HepG2 (cell line): ENCODE results near the gene TMEM132E. TPM values are rescaled to one million over a fixed set of nuclear protein-coding genes. Genes with fewer than 3 reads are reported as not detected.

Experiments
- ARID5B ChIP-seq: IDR thresholded peaks from 2 replicates; pipeline ENCODE4 v1.4.0; 2020; ENCODE audit warnings: mild to moderate bottlenecking, missing genetic modification reagents
- ELF3 ChIP-seq: IDR thresholded peaks from 2 replicates; pipeline ENCODE4 v1.6.1; 2016; ENCODE audit warnings: missing genetic modification reagents, missing compliant biosample characterization
- FOXK1 ChIP-seq: sonication (generic); formaldehyde crosslinking; IDR thresholded peaks from 2 replicates; pipeline ENCODE4 v1.4.0; 2020; ENCODE audit warnings: low read depth, missing genetic modification reagents, borderline replicate concordance
- FOXP1 ChIP-seq, 2 experiments: fragments of 450-650 bp in 1 of 2; IDR thresholded peaks; 2 replicates each; pipeline ENCODE4 v1.6.1; 2017 to 2018; ENCODE audit warnings: antibody characterized with exemption in 1 of 2
- HDAC2 ChIP-seq: sonication (generic); formaldehyde crosslinking; IDR thresholded peaks from 2 replicates; pipeline ENCODE4 v1.4.0; 2020; ENCODE audit warnings: missing genetic modification reagents
- JUNB ChIP-seq: sonication (generic); formaldehyde crosslinking; IDR thresholded peaks from 2 replicates; pipeline ENCODE4 v1.8.0; 2022; ENCODE audit warnings: missing genetic modification reagents, mild to moderate bottlenecking, borderline replicate concordance
- JUND ChIP-seq: sonication (generic); formaldehyde crosslinking; IDR thresholded peaks from 2 replicates; pipeline ENCODE4 v1.8.0; 2022; ENCODE audit warnings: mild to moderate bottlenecking, missing genetic modification reagents
- PITX1 ChIP-seq: sonication (generic); formaldehyde crosslinking; IDR thresholded peaks from 2 replicates; pipeline ENCODE4 v1.5.1; 2020; ENCODE audit warnings: mild to moderate bottlenecking, missing genetic modification reagents
- REL ChIP-seq: sonication (generic); formaldehyde crosslinking; conservative IDR thresholded peaks from 2 replicates; pipeline ENCODE4 v1.8.0; 2022; ENCODE audit warnings: mild to moderate bottlenecking, missing genetic modification reagents, moderate library complexity
- SALL2 ChIP-seq: sonication (generic); formaldehyde crosslinking; IDR thresholded peaks from 2 replicates; pipeline ENCODE4 v1.8.1; 2023; ENCODE audit warnings: mild to moderate bottlenecking, missing genetic modification reagents, inconsistent platforms
- SMYD3 ChIP-seq: sonication (generic); formaldehyde crosslinking; IDR thresholded peaks from 2 replicates; pipeline ENCODE4 v1.8.1; 2023; ENCODE audit warnings: mild to moderate bottlenecking, missing genetic modification reagents
- SOX5 ChIP-seq: IDR thresholded peaks from 2 replicates; pipeline ENCODE4 v1.6.1; 2016; ENCODE audit warnings: borderline replicate concordance
- TBX2 ChIP-seq: sonication (generic); formaldehyde crosslinking; IDR thresholded peaks from 2 replicates; pipeline ENCODE4 v1.5.0; 2020; ENCODE audit warnings: missing genetic modification reagents, mild to moderate bottlenecking, borderline replicate concordance
- TCF7 ChIP-seq: sonication (generic); IDR thresholded peaks from 2 replicates; pipeline ENCODE4 v1.6.1; 2016; ENCODE audit warnings: antibody characterized with exemption, low read depth
- TFAP4 ChIP-seq: sonication (generic); IDR thresholded peaks from 2 replicates; pipeline ENCODE4 v1.6.1; 2016; ENCODE audit warnings: low read depth, borderline replicate concordance
- ZBTB10 ChIP-seq: sonication (generic); formaldehyde crosslinking; IDR thresholded peaks from 2 replicates; pipeline ENCODE4 v1.4.0; 2020; ENCODE audit warnings: missing genetic modification reagents, borderline replicate concordance
- ZNF562 ChIP-seq: sonication (generic); formaldehyde crosslinking; IDR thresholded peaks from 2 replicates; pipeline ENCODE4 v1.8.0; 2022; ENCODE audit warnings: missing genetic modification reagents, borderline replicate concordance
- ZNF572 ChIP-seq: sonication (generic); formaldehyde crosslinking; IDR thresholded peaks from 2 replicates; pipeline ENCODE4 v1.5.1; 2020; ENCODE audit warnings: mild to moderate bottlenecking, missing genetic modification reagents
- ZNF704 ChIP-seq: sonication (generic); formaldehyde crosslinking; IDR thresholded peaks from 2 replicates; pipeline ENCODE4 v1.8.1; 2023; ENCODE audit warnings: mild to moderate bottlenecking, inconsistent platforms, moderate library complexity, missing genetic modification reagents, borderline replicate concordance
- polyA plus RNA-seq, 8 experiments: library from polyadenylated mRNA; depleted of rRNA in 3 of 8; stranded (reverse) in 7 of 8; unstranded in 1 of 8; fragments of >200 nt; fragmentation: Illumina TruSeq in 4 of 8; extraction: Trizol in 4 of 8; gene quantifications; 2 replicates each; pipeline versions ENCODE4 v1.2.1 to v1.2.3, GENCODE V29; 2011 to 2016; ENCODE audit warnings: low read depth in 4 of 8, missing spikeins in 1 of 8, mixed read lengths in 1 of 8; ENCODE audit not compliant: insufficient read depth in 1 of 8
- total RNA-seq, 5 experiments: library from RNA; depleted of rRNA; stranded (reverse); fragments of >200 nt; fragmentation: Illumina TruSeq; extraction: Trizol; gene quantifications; 2 replicates each; pipeline ENCODE4 v1.2.3, GENCODE V29; 2016; ENCODE audit warnings: low read depth in 1 of 5

Gene TMEM132E
- total and polyA plus RNA-seq, 2 of the 13 experiments (the other 11 are each of a cell fraction or from before 2014, with no cell fraction given) = not detected

GRCh38 chr17:34598161-34598776 lies 18.9 kb downstream of the TMEM132E start (continued):
- peak; percentile 11; the same call in 1 of the 2 replicates for TF ChIP-seq TFAP4
- no peak for TF ChIP-seq ZNF562
- no peak for TF ChIP-seq JUNB
- peak; percentile 97 for TF ChIP-seq SOX5 (CRISPR knock-in tag)
- no peak for TF ChIP-seq SALL2 (CRISPR knock-in tag)
- no peak for TF ChIP-seq ZBTB10
- TF ChIP-seq TCF7 = peak; percentile 86
- TF ChIP-seq HDAC2 (CRISPR knock-in tag) = peak; percentile 34; the same call in 1 of the 2 replicates
- TF ChIP-seq PITX1 = 0 out of 2 replicates have a peak, but pooled peaks have one; percentile 23
- no peak for TF ChIP-seq ZNF572 (CRISPR knock-in tag)
- no peak for TF ChIP-seq SMYD3
- TF ChIP-seq ELF3 = peak; percentile 45; the same call in 1 of the 2 replicates
- TF ChIP-seq FOXK1 (CRISPR knock-in tag) = peak; percentile 17; the same call in 1 of the 2 replicates
- peak; percentile 68 for TF ChIP-seq ARID5B (CRISPR knock-in tag)
- TF ChIP-seq TBX2 (CRISPR knock-in tag) = peak; percentile 53; the same call in 1 of the 2 replicates
- TF ChIP-seq ZNF704 (CRISPR knock-in tag) = no peak
- TF ChIP-seq FOXP1 (IDR thresholded peaks at IDR 0.05) = no peak
- peak; percentile 62; the same call in 1 of the 2 replicates for TF ChIP-seq FOXP1 (CRISPR knock-in tag; IDR thresholded peaks at IDR 0.05)
- no peak for TF ChIP-seq REL (CRISPR knock-in tag)
- no peak for TF ChIP-seq JUND (CRISPR knock-in tag)
